Psoas muscle (tissue), 8 donors: ENCODE measurements around the gene ANKRD34A. TPM values are rescaled to one million over a fixed set of nuclear protein-coding genes. Genes with fewer than 3 reads are reported as not detected.

ENCODE experiments used
- ATAC-seq, 4 donors: fragments of 200-7000 bp; cut with Tn5 transposase; one replicate each; pipeline ENCODE4 v1.9.1; 2020; ENCODE audit warnings: moderate library complexity in 3 of 4, mild to moderate bottlenecking in 2 of 4
- DNase-seq, 2 donors: peaks; one replicate each; pipeline ENCODE4 v3.0.0-alpha.2; 2020
- H3K27ac ChIP-seq: fragments of 200-600 bp; one replicate; pipeline ENCODE4 v1.8.0; 2022
- H3K27me3 ChIP-seq, 3 donors: fragments of 200-600 bp in 1 of 3; one replicate each; pipeline versions ENCODE4 v1.6.1 to v1.8.0; 2013 to 2022; ENCODE audit warnings: low read length in 2 of 3, mild to moderate bottlenecking in 2 of 3, moderate library complexity in 1 of 3; ENCODE audit not compliant: insufficient read depth in 3 of 3
- H3K36me3 ChIP-seq, 2 donors: fragments of 200-600 bp in 1 of 2; one replicate each; pipeline versions ENCODE4 v1.6.1 to v1.8.0; 2013 to 2022; ENCODE audit warnings: low read depth in 1 of 2, mild to moderate bottlenecking in 1 of 2, moderate library complexity in 1 of 2; ENCODE audit not compliant: insufficient read depth in 1 of 2
- H3K4me1 ChIP-seq: fragments of 200-600 bp; one replicate; pipeline ENCODE4 v1.8.0; 2022
- H3K4me3 ChIP-seq: fragments of 200-600 bp; one replicate; pipeline ENCODE4 v1.8.0; 2022; ENCODE audit warnings: mild to moderate bottlenecking
- H3K9me3 ChIP-seq: fragments of 200-600 bp; one replicate; pipeline ENCODE4 v1.8.0; 2022
- CTCF ChIP-seq: fragments of 200-600 bp; IDR thresholded peaks from one replicate; pipeline ENCODE4 v1.8.0; 2022; ENCODE audit warnings: antibody characterized with exemption
- WGBS, 3 donors: extraction: QIAGEN DNeasy Blood & Tissue Kit; methylation state at CpG; one replicate each; pipeline versions ENCODE4 v1.1.6 to v1.1.7; 2013; 5-methylcytosine and 5-hydroxymethylcytosine counted together
- intact Hi-C, 2 donors: fragments of 100-400 bp; cut with DNase I; formaldehyde crosslinking; loops; one replicate each; pipeline versions ENCODE4 v1.11.0 to v1.14.2; 2022
- polyA plus RNA-seq, 3 donors: library from polyadenylated mRNA; stranded (reverse); fragments of 200-250 nt; gene quantifications; one replicate each; pipeline ENCODE4 v1.2.3, GENCODE V29; 2013
- total RNA-seq, 4 donors: library from RNA; stranded (reverse); fragmentation: NEBNext Ultra II Directional in 2 of 4; extraction: Animal tissue kit (Norgen Biotek cat#: 25700) in 2 of 4; gene quantifications; one replicate each; pipeline versions ENCODE4 v1.2.1 to v1.2.4, GENCODE V29; 2021 to 2023
- donor health status: healthy with polysubstance abuse.
- donor health status: DM: no; HTN: no; CAD: no; lungs with moderate emphysema.
- donor health status: Bipolar disorder and iron deficiency.
- donor health status: healthy.
- donor health status: DM: yes; HTN: yes; CAD: no.
- donor health status: DM: no; HTN: no; CAD: no.
- donor health status: DM: no; HTN: no; CAD: no.
- donor health status: DM: yes; HTN: yes; CAD: no.

Gene ANKRD34A
- total and polyA plus RNA-seq, 7 donors, result 0.42 to 14.7 (median 7.4) TPM

GRCh38 chr1:145978854-145979745, 14.7 kb upstream of the ANKRD34A start:
- 3 to 5% (median 3%) methylated on average over 9 of the region's 9 CpGs for WGBS, 3 donors
- peak overlapping the region; percentile 50 for H3K4me3 ChIP-seq
- H3K36me3 ChIP-seq, result peaks cover 0 to 11% of the 10 kb centered on the region in 2 donors
- H3K27me3 ChIP-seq, result no peaks in the 10 kb centered on the region
- no peaks in the 10 kb centered on the region for H3K9me3 ChIP-seq
- H3K27ac ChIP-seq, result peak overlapping the region; percentile 98
- peaks cover 63% of the 10 kb centered on the region for H3K4me1 ChIP-seq
- ATAC-seq (peak; percentile 78 to 83 (median 82)), DNase-seq (peak; percentile 90 to 94)
- peak; percentile 27 for TF ChIP-seq CTCF
- intact Hi-C loops, result loop anchor here in 1 of 2 donors (2.0 kb wide), 1 partner anchor 18 kb away; no protein-coding TSS in a partner anchor

- Histone ChIP-seq H3K27me3 (no peaks in the 10 kb centered on the region), H3K27ac (peak overlapping the region; percentile 98), H3K9me3 (no peaks in the 10 kb centered on the region), H3K4me1 (peaks cover 56% of the 10 kb centered on the region), H3K36me3 (peaks cover 0 to 11% of the 10 kb centered on the region in 2 donors), H3K4me3 (peak overlapping the region; percentile 50)
- no peak for DNase-seq
- intact Hi-C loops, result loop anchor here in 1 of 2 donors (2.0 kb wide), 1 partner anchor 18 kb away; no protein-coding TSS in a partner anchor
- no peak for TF ChIP-seq CTCF
- no peak for ATAC-seq
Observed at GRCh38 chr1:145978471-145978853, 14.1 kb upstream of the ANKRD34A start.

DNA sequence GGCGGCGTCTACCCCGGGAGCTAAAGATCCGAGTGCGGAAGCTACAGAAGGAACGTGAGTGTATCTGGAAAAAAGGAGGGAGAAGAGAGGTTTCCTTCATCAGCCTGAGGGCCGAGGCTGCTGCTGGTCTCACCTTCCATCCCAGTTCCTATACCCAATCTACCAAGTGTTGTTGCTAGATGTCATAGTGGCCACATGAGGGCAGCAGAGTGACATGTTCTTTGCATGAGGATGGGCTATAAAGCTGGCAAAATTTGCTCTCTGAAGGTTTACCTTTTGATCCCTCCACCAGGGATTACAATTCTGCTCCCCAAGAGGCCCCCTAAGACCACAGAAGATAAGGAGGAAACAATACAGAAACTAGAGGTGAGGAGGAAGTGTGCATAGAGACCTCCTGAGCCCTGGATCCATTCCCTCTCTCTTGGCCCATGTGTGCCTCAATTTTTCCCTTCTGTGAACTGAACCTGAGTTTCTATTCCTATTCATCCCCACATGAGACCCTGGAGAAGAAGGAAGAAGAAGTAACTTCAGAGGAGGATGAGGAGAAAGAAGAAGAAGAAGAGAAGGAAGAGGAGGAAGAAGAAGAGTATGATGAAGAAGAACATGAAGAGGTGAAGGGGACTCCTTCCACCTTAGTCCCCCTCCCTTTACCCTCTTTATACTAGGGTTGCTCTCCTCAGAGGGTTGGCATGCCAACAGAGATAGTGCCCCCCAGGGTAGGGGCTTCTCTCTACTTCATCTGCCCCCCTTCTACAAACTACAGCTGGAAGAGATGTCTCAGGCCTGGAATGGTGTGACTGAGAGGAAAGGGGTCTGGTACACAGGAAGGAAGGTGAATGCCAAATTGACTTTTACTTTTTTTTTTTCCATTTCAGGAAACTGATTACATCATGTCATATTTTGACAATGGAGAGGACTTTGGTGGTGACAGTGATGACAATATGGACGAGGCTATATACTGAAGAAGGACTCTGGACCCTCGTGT, 13.4 kb upstream of the ANKRD34A start:
- DNase-seq (peak; percentile 63 to 77), ATAC-seq (peak; percentile 20 to 47 (median 29))
- H3K36me3 ChIP-seq, result peaks cover 0 to 11% of the 10 kb centered on the region in 2 donors
- intact Hi-C loops, result loop anchor here (2.0 kb wide), 2 partner anchors 17 to 35 kb away; no protein-coding TSS in a partner anchor
- TF ChIP-seq CTCF, result peak; percentile 86
- no peaks in the 10 kb centered on the region for H3K9me3 ChIP-seq
- 14 to 23% (median 19%) methylated on average over 9 of the region's 9 CpGs for WGBS, 3 donors
- no peaks in the 10 kb centered on the region for H3K27me3 ChIP-seq
- H3K4me3 ChIP-seq, result peak overlapping the region; percentile 50
- H3K27ac ChIP-seq, result peak overlapping the region; percentile 98
- H3K4me1 ChIP-seq, result peaks cover 52% of the 10 kb centered on the region

DNA sequence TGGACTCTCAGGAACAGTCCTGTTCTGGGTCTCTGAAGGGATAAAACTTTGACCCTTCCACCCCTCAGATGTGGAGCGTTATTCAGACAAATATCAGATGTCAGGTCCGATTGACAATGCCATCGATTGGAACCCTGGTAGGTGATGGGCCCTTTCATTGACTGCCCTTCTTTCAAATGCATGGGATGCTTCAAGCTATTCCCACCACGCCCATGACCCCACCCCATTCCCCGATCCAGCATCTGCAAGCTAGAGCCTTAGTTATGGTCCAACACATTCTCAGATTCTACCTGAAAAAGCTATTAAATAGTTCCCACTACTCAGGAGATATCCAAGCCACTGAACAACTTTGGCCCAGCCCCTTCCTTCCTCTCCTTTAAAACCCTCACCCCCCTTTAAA, 12.6 kb upstream of the ANKRD34A start:
- ATAC-seq (no peak), DNase-seq (peak in 1 of 2 donors; percentile 35)
- TF ChIP-seq CTCF, result no peak
- Histone ChIP-seq H3K9me3 (no peaks in the 10 kb centered on the region), H3K27ac (peak overlapping the region; percentile 98), H3K4me3 (no peak overlapping the region), H3K36me3 (peaks cover 0 to 11% of the 10 kb centered on the region in 2 donors), H3K27me3 (no peaks in the 10 kb centered on the region), H3K4me1 (peaks cover 44% of the 10 kb centered on the region)
- WGBS, 3 donors, result 76 to 78% (median 78%) methylated on average over 5 of the region's 5 CpGs
- intact Hi-C loops, result loop anchor here in 1 of 2 donors (2.0 kb wide), 1 partner anchor 36 kb away; no protein-coding TSS in a partner anchor
